ENCODE results near the gene PLXNB3. TPM values are rescaled to one million over a fixed set of nuclear protein-coding genes. Genes with fewer than 3 reads are reported as not detected.

The PLXNB3 gene
- total RNA-seq, 3 donors from 2014 or later (not counting 1 experiment from before 2014, with no cell fraction given), result 1.2 to 1.3 TPM; not detected in 1

- H3K27ac Mint-ChIP-seq, result no peak overlapping the region
- 97% methylated on average over 74 of the region's 87 CpGs for WGBS (ENCODE audit: insufficient coverage)
- H3K27me3 ChIP-seq (ENCODE audit: control insufficient read depth, insufficient read depth, low read length), result no peaks in the 10 kb centered on the region
Measured at GRCh38 chrX:153803211-153804099, 39.4 kb downstream of the PLXNB3 start.

GRCh38 chrX:153804100-153804595, 40.1 kb downstream of the PLXNB3 start:
- Mint-ChIP-seq H3K4me1 (peaks cover 0 to 6% of the 10 kb centered on the region in 2 donors), H3K36me3 (no peaks in the 10 kb centered on the region), H3K27ac (no peak overlapping the region)

More at GRCh38 chrX:153803211-153804099, 39.4 kb downstream of the PLXNB3 start:
- Histone ChIP-seq H3K9me3 (ENCODE audit: control insufficient read depth, insufficient read depth, low read length) (no peaks in the 10 kb centered on the region), H3K4me1 (ENCODE audit: control insufficient read depth, insufficient read depth, low read length) (no peaks in the 10 kb centered on the region), H3K36me3 (ENCODE audit: control insufficient read depth, insufficient read depth, low read length) (peaks cover 11% of the 10 kb centered on the region), H3K4me3 (ENCODE audit: low read length) (no peak overlapping the region), H3K27ac (ENCODE audit: low read length) (no peak overlapping the region)
- H3K4me3 Mint-ChIP-seq, result no peak overlapping the region
- ATAC-seq, result no peak
- no peaks in the 10 kb centered on the region for H3K27me3 Mint-ChIP-seq (ENCODE audit: low read depth in 2 of 2)
- H3K36me3 Mint-ChIP-seq, result no peaks in the 10 kb centered on the region
- intact Hi-C loops (cut with micrococcal nuclease), result no loop called here
- H3K4me1 Mint-ChIP-seq, result peaks cover 0 to 6% of the 10 kb centered on the region in 2 donors
- H3K9me3 Mint-ChIP-seq, result no peaks in the 10 kb centered on the region
- TF ChIP-seq, protein P1, sequence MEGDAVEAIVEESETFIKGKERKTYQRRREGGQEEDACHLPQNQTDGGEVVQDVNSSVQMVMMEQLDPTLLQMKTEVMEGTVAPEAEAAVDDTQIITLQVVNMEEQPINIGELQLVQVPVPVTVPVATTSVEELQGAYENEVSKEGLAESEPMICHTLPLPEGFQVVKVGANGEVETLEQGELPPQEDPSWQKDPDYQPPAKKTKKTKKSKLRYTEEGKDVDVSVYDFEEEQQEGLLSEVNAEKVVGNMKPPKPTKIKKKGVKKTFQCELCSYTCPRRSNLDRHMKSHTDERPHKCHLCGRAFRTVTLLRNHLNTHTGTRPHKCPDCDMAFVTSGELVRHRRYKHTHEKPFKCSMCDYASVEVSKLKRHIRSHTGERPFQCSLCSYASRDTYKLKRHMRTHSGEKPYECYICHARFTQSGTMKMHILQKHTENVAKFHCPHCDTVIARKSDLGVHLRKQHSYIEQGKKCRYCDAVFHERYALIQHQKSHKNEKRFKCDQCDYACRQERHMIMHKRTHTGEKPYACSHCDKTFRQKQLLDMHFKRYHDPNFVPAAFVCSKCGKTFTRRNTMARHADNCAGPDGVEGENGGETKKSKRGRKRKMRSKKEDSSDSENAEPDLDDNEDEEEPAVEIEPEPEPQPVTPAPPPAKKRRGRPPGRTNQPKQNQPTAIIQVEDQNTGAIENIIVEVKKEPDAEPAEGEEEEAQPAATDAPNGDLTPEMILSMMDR (IDR thresholded peaks at IDR 0.05), result no peak
- no peak for DNase-seq

GRCh38 chrX:153804621-153805020, 40.6 kb downstream of the PLXNB3 start:
- no peaks in the 10 kb centered on the region for H3K9me3 Mint-ChIP-seq
- TF ChIP-seq, protein P1 (IDR thresholded peaks at IDR 0.05), result no peak
- intact Hi-C loops (cut with micrococcal nuclease), result no loop called here
- Histone ChIP-seq H3K27me3 (ENCODE audit: control insufficient read depth, insufficient read depth, low read length) (no peaks in the 10 kb centered on the region), H3K4me1 (ENCODE audit: control insufficient read depth, insufficient read depth, low read length) (no peaks in the 10 kb centered on the region), H3K36me3 (ENCODE audit: control insufficient read depth, insufficient read depth, low read length) (peaks cover 6% of the 10 kb centered on the region), H3K4me3 (ENCODE audit: low read length) (no peak overlapping the region), H3K27ac (ENCODE audit: low read length) (no peak overlapping the region), H3K9me3 (ENCODE audit: control insufficient read depth, insufficient read depth, low read length) (no peaks in the 10 kb centered on the region)
- H3K27ac Mint-ChIP-seq, result no peak overlapping the region
- WGBS (ENCODE audit: insufficient coverage), result 93% methylated on average over 25 of the region's 25 CpGs
- H3K36me3 Mint-ChIP-seq, result no peaks in the 10 kb centered on the region
- DNase-seq, result no peak
- no peaks in the 10 kb centered on the region for H3K27me3 Mint-ChIP-seq (ENCODE audit: low read depth in 2 of 2)
- ATAC-seq, result no peak
- peaks cover 0 to 6% of the 10 kb centered on the region in 2 donors for H3K4me1 Mint-ChIP-seq
- H3K4me3 Mint-ChIP-seq, result no peak overlapping the region

More at GRCh38 chrX:153804100-153804595, 40.1 kb downstream of the PLXNB3 start:
- DNase-seq (no peak), ATAC-seq (no peak)
- H3K9me3 ChIP-seq (ENCODE audit: control insufficient read depth, insufficient read depth, low read length), result no peaks in the 10 kb centered on the region
- Mint-ChIP-seq H3K4me3 (no peak overlapping the region), H3K27me3 (ENCODE audit: low read depth in 2 of 2) (no peaks in the 10 kb centered on the region), H3K9me3 (no peaks in the 10 kb centered on the region)
- H3K27me3 ChIP-seq (ENCODE audit: control insufficient read depth, insufficient read depth, low read length), result no peaks in the 10 kb centered on the region
- H3K27ac ChIP-seq (ENCODE audit: low read length), result no peak overlapping the region
- peaks cover 6% of the 10 kb centered on the region for H3K36me3 ChIP-seq (ENCODE audit: control insufficient read depth, insufficient read depth, low read length)
- no peaks in the 10 kb centered on the region for H3K4me1 ChIP-seq (ENCODE audit: control insufficient read depth, insufficient read depth, low read length)
- WGBS (ENCODE audit: insufficient coverage), result 98% methylated on average over 34 of the region's 34 CpGs
- intact Hi-C loops (cut with micrococcal nuclease), result no loop called here
- H3K4me3 ChIP-seq (ENCODE audit: low read length), result no peak overlapping the region
- TF ChIP-seq, protein P1 (IDR thresholded peaks at IDR 0.05), result no peak

Measured in natural killer cell (primary cell).